Prostate gland (tissue), 2 donors: ENCODE measurements around the gene CA5A.

Source experiments
- CTCF ChIP-seq, 4 experiments: fragments of 200-600 bp in 2 of 4; fragments of 450-650 bp in 2 of 4; sonication (generic) in 2 of 4; IDR thresholded peaks; 1 replicate in 3 of 4; 2 replicates in 1 of 4; pipeline ENCODE4 v1.5.1; 2016 to 2019; ENCODE audit warnings: antibody characterized with exemption in 4 of 4, mild to moderate bottlenecking in 2 of 4, moderate library complexity in 2 of 4
- POLR2A ChIP-seq: fragments of 450-650 bp; IDR thresholded peaks from one replicate; pipeline ENCODE4 v1.6.1; 2016; ENCODE audit warnings: antibody characterized with exemption, mild to moderate bottlenecking
- POLR2AphosphoS5 ChIP-seq: sonication (generic); formaldehyde crosslinking; IDR thresholded peaks from one replicate; pipeline ENCODE4 v1.6.1; 2017; ENCODE audit warnings: antibody characterized with exemption

- TF ChIP-seq POLR2A, result no peak
- TF ChIP-seq CTCF (IDR thresholded peaks at IDR 0.05), result no peak
- TF ChIP-seq POLR2AphosphoS5, result no peak
Measured at GRCh38 chr16:87914812-87915211, 21.5 kb downstream of the CA5A start.
